SK-N-SH (cell line): ENCODE results near the gene MSMP. TPM values are rescaled to one million over a fixed set of nuclear protein-coding genes. Genes with fewer than 3 reads are reported as not detected.

Experiments used
- CTCF ChIA-PET: fragments of 300-600, 350-600 bp; formaldehyde crosslinking; extraction: SDS; loops from one replicate; lab custom pipeline; 2021; lab: Yijun Ruan, JAX
- POLR2A ChIA-PET: fragments of 350-600 bp; sonication (Branson Sonifier 250); formaldehyde crosslinking; extraction: SDS; loops from one replicate; lab custom pipeline; 2020; ENCODE audit warnings: antibody characterized with exemption, inconsistent platforms; lab: Yijun Ruan, JAX
- DNase-seq: peaks from one replicate; pipeline ENCODE4 v3.0.0; 2012
- H2AFZ ChIP-seq: fragments of 200-600 bp; sonication (generic); 2 replicates; pipeline ENCODE4 v1.8.1; 2016; ENCODE audit warnings: antibody characterized with exemption, mild to moderate bottlenecking, low read depth
- H3F3A ChIP-seq: fragments of 200-600 bp; sonication (generic); replicated peaks from 2 replicates; pipeline ENCODE3; 2016; ENCODE audit warnings: antibody characterized with exemption, mild to moderate bottlenecking; ENCODE audit not compliant: insufficient read depth
- H3K27ac ChIP-seq, 2 experiments: fragments of 200-500 bp in 1 of 2; fragments of 200-600 bp in 1 of 2; sonication (Bioruptor generic) in 1 of 2; sonication (generic), shearing (Covaris generic) in 1 of 2; 2 replicates each; pipeline versions ENCODE4 v1.5.1 to v1.6.1; 2014 to 2016; ENCODE audit warnings: low read depth in 2 of 2, inconsistent platforms in 1 of 2, low read length in 1 of 2, mild to moderate bottlenecking in 1 of 2, mixed read lengths in 1 of 2
- H3K27me3 ChIP-seq: fragments of 200-600 bp; sonication (generic), shearing (Covaris generic); 2 replicates; pipeline ENCODE4 v1.6.1; 2016; ENCODE audit warnings: mixed run types; ENCODE audit not compliant: insufficient read depth
- H3K36me3 ChIP-seq, 2 experiments: fragments of 200-500 bp in 1 of 2; fragments of 200-600 bp in 1 of 2; sonication (Bioruptor generic) in 1 of 2; sonication (generic) in 1 of 2; replicated peaks in 1 of 2; 2 replicates each; pipeline versions ENCODE3 to v1.5.1; 2014 to 2016; ENCODE audit warnings: low read length in 1 of 2, mild to moderate bottlenecking in 1 of 2; ENCODE audit not compliant: insufficient read depth in 2 of 2, control insufficient read depth in 1 of 2
- H3K4me1 ChIP-seq, 2 experiments: fragments of 200-500 bp in 1 of 2; fragments of 200-600 bp in 1 of 2; sonication (Bioruptor generic) in 1 of 2; sonication (generic), shearing (Covaris generic) in 1 of 2; 2 replicates each; pipeline versions ENCODE4 v1.5.1 to v1.6.1; 2014 to 2016; ENCODE audit warnings: low read depth in 1 of 2, low read length in 1 of 2, mixed run types in 1 of 2; ENCODE audit not compliant: insufficient read depth in 2 of 2, control insufficient read depth in 1 of 2
- H3K4me2 ChIP-seq: fragments of 200-600 bp; sonication (generic), shearing (Covaris generic); 2 replicates; pipeline ENCODE4 v1.6.1; 2017; ENCODE audit warnings: mixed run types
- H3K4me3 ChIP-seq, 2 experiments: fragments of 200-500 bp in 1 of 2; fragments of 200-600 bp in 1 of 2; sonication (Bioruptor generic) in 1 of 2; sonication (generic), shearing (Covaris generic) in 1 of 2; 2 replicates each; pipeline versions ENCODE4 v1.5.1 to v1.8.1; 2014 to 2016; ENCODE audit warnings: low read depth in 2 of 2, inconsistent platforms in 1 of 2, low read length in 1 of 2, mild to moderate bottlenecking in 1 of 2, mixed read lengths in 1 of 2, moderate library complexity in 1 of 2
- H3K79me2 ChIP-seq: fragments of 200-600 bp; sonication (generic); 2 replicates; pipeline ENCODE4 v1.8.1; 2017; ENCODE audit warnings: mild to moderate bottlenecking; ENCODE audit not compliant: insufficient read depth
- H3K9ac ChIP-seq: fragments of 200-600 bp; sonication (generic); 2 replicates; pipeline ENCODE4 v1.6.1; 2017; ENCODE audit warnings: mixed run types
- H3K9me2 ChIP-seq: fragments of 200-600 bp; sonication (generic); 2 replicates; pipeline ENCODE4 v1.6.1; 2017; ENCODE audit warnings: mixed run types
- H3K9me3 ChIP-seq: fragments of 200-600 bp; sonication (generic); 2 replicates; pipeline ENCODE4 v1.6.1; 2017; ENCODE audit warnings: mixed run types, mild to moderate bottlenecking, moderate library complexity
- H4K20me1 ChIP-seq: fragments of 200-600 bp; sonication (generic); 2 replicates; pipeline ENCODE4 v1.6.1; 2017; ENCODE audit warnings: mild to moderate bottlenecking, mixed run types; ENCODE audit not compliant: insufficient read depth
- CTCF ChIP-seq: fragments of 200-600 bp; sonication (generic); IDR thresholded peaks from 2 replicates; pipeline ENCODE4 v1.6.1; 2017; ENCODE audit warnings: antibody characterized with exemption, mild to moderate bottlenecking, moderate library complexity
- EZH2phosphoT487 ChIP-seq: fragments of 200-600 bp; sonication (generic); IDR thresholded peaks from 2 replicates; pipeline ENCODE4 v1.6.1; 2017; ENCODE audit warnings: low read depth, mixed run types, mild to moderate bottlenecking, antibody characterized with exemption, moderate library complexity, borderline replicate concordance
- FOSL2 ChIP-seq: IDR thresholded peaks from 2 replicates; pipeline ENCODE4 v1.4.0; 2012; ENCODE audit warnings: low read depth, mild to moderate bottlenecking, moderate library complexity, borderline replicate concordance
- GABPA ChIP-seq: IDR thresholded peaks from 2 replicates; pipeline ENCODE4 v1.4.0; 2012; ENCODE audit warnings: low read depth, mild to moderate bottlenecking
- IRF3 ChIP-seq: fragments of 150-350 bp; IDR thresholded peaks from 2 replicates; pipeline ENCODE4 v1.6.1; 2016; ENCODE audit warnings: mild to moderate bottlenecking, low read depth, low read length
- JUND ChIP-seq: IDR thresholded peaks from 2 replicates; pipeline ENCODE4 v1.4.0; 2012
- MXI1 ChIP-seq: IDR thresholded peaks from 2 replicates; pipeline ENCODE4 v1.6.1; 2012; ENCODE audit warnings: mild to moderate bottlenecking, low read depth, low read length, improper control_type of control experiment
- POLR2AphosphoS5 ChIP-seq: IDR thresholded peaks from 2 replicates; pipeline ENCODE4 v1.6.1; 2012; ENCODE audit warnings: low read depth, low read length
- REST ChIP-seq: IDR thresholded peaks from 2 replicates; pipeline ENCODE4 v1.6.1; 2012; ENCODE audit warnings: mild to moderate bottlenecking, low read depth, low read length, moderate library complexity
- RXRA ChIP-seq: IDR thresholded peaks from 2 replicates; pipeline ENCODE4 v1.4.0; 2012; ENCODE audit warnings: low read depth, mild to moderate bottlenecking, borderline replicate concordance
- USF2 ChIP-seq: fragments of 150-350 bp; IDR thresholded peaks from 2 replicates; pipeline ENCODE4 v1.6.1; 2017; ENCODE audit warnings: antibody characterized with exemption, low read length, low read depth, borderline replicate concordance
- ZBTB33 ChIP-seq: IDR thresholded peaks from 2 replicates; pipeline ENCODE4 v1.4.0; 2012; ENCODE audit warnings: low read depth, borderline replicate concordance
- WGBS: methylation state at CpG from one replicate; pipeline ENCODE4 v1.1.6; 2017; ENCODE audit warnings: low lambda C conversion rate; 5-methylcytosine and 5-hydroxymethylcytosine counted together
- polyA plus RNA-seq, 3 experiments: library from polyadenylated mRNA; depleted of rRNA; stranded (reverse); fragments of >200 nt; gene quantifications; 2 replicates each; pipeline ENCODE4 v1.2.3, GENCODE V29; 2012

The MSMP gene
- polyA plus RNA-seq, 1 of the 3 experiments (the other 2 are of a cell fraction): 1.2 TPM

GRCh38 chr9:35766997-35767396, 12.9 kb upstream of the MSMP start:
- H3K36me3 ChIP-seq: no peaks in the 10 kb centered on the region
- H3K9ac ChIP-seq: no peak overlapping the region
- CTCF ChIA-PET: interaction anchor here (1.0 kb wide), 1 partner anchor 24 kb away, joined by 5 read pairs; no protein-coding TSS in a partner anchor
- H3F3A ChIP-seq: peaks cover 5% of the 10 kb centered on the region
- no peaks in the 10 kb centered on the region for H3K27me3 ChIP-seq
- H3K4me2 ChIP-seq: no peak overlapping the region
- no peak overlapping the region for H3K27ac ChIP-seq
- H4K20me1 ChIP-seq: no peaks in the 10 kb centered on the region
- POLR2A ChIA-PET: no interaction called here
- H3K4me1 ChIP-seq: peaks cover 5 to 11% of the 10 kb centered on the region in 2 experiments; a peak in 3 of 4 replicates
- WGBS: 76% methylated on average over 2 of the region's 2 CpGs
- no peak overlapping the region for H3K4me3 ChIP-seq
- no peak overlapping the region for H2AFZ ChIP-seq
- DNase-seq: no peak
- H3K79me2 ChIP-seq: no peaks in the 10 kb centered on the region
- TF ChIP-seq IRF3 (no peak), JUND (no peak), EZH2phosphoT487 (no peak), POLR2AphosphoS5 (no peak), ZBTB33 (no peak), GABPA (no peak), FOSL2 (no peak), RXRA (no peak), CTCF (no peak), MXI1 (no peak), REST (no peak), USF2 (no peak)
- H3K9me3 ChIP-seq: no peaks in the 10 kb centered on the region
- H3K9me2 ChIP-seq: no peaks in the 10 kb centered on the region
